Breast epithelium (tissue), 4 donors: ENCODE measurements around the gene MYO3B. TPM values are rescaled to one million over a fixed set of nuclear protein-coding genes. Genes with fewer than 3 reads are reported as not detected.

Source experiments
- DNase-seq, 2 donors: peaks; one replicate each; pipeline ENCODE4 v3.0.0-alpha.2; 2019; ENCODE audit warnings: low spot score in 2 of 2
- H3K27ac ChIP-seq, 2 donors: fragments of 200-600 bp; sonication (generic) in 1 of 2; one replicate each; pipeline ENCODE4 v1.5.1; 2016 to 2019; ENCODE audit warnings: mild to moderate bottlenecking in 1 of 2
- H3K27me3 ChIP-seq, 2 donors: fragments of 200-600 bp; sonication (generic) in 1 of 2; one replicate each; pipeline versions ENCODE4 v1.5.1 to v1.6.0; 2017 to 2019; ENCODE audit warnings: control low read depth in 1 of 2, mild to moderate bottlenecking in 1 of 2
- H3K36me3 ChIP-seq: fragments of 200-600 bp; one replicate; pipeline ENCODE4 v1.5.1; 2019
- H3K4me1 ChIP-seq, 2 donors: fragments of 200-600 bp; sonication (generic); one replicate each; pipeline ENCODE4 v1.5.1; 2016 to 2019; ENCODE audit warnings: control low read depth in 1 of 2
- H3K4me3 ChIP-seq, 3 donors: fragments of 200-600 bp; sonication (generic); 1 replicate in 2 of 3; 2 replicates in 1 of 3; pipeline ENCODE4 v1.5.1; 2016 to 2019; ENCODE audit warnings: mild to moderate bottlenecking in 3 of 3, moderate library complexity in 2 of 3
- H3K9me3 ChIP-seq, 2 donors: fragments of 200-600 bp; sonication (generic) in 1 of 2; one replicate each; pipeline ENCODE4 v1.5.1; 2016 to 2019; ENCODE audit warnings: control low read depth in 1 of 2
- CTCF ChIP-seq, 3 donors: fragments of 450-650 bp; IDR thresholded peaks; one replicate each; pipeline ENCODE4 v1.5.1; 2016 to 2017; ENCODE audit warnings: antibody characterized with exemption in 3 of 3, mild to moderate bottlenecking in 3 of 3, moderate library complexity in 3 of 3
- POLR2A ChIP-seq: fragments of 450-650 bp; IDR thresholded peaks from one replicate; pipeline ENCODE4 v1.6.1; 2016; ENCODE audit warnings: antibody characterized with exemption, mild to moderate bottlenecking, moderate library complexity
- POLR2AphosphoS5 ChIP-seq, 3 donors: sonication (generic); formaldehyde crosslinking; IDR thresholded peaks; one replicate each; pipeline ENCODE4 v1.6.1; 2017; ENCODE audit warnings: antibody characterized with exemption in 3 of 3
- intact Hi-C: fragments of 100-400 bp; cut with DNase I; formaldehyde crosslinking; loops from one replicate; pipeline ENCODE4 v1.15.1; 2023; ENCODE audit warnings: low total_unique reads
- total RNA-seq, 3 donors: library from RNA; depleted of rRNA; stranded (reverse); fragments of >200 nt; gene quantifications; one replicate each; pipeline ENCODE4 v1.1.0, GENCODE V29; 2016

The MYO3B gene
- total RNA-seq, 3 donors from 2014 or later, result 0.15 to 0.98 (median 0.16) TPM

- intact Hi-C loops, result loop anchor here (5.0 kb wide), 1 partner anchor 381 kb away; no protein-coding TSS in a partner anchor
- H3K9me3 ChIP-seq, result no peaks in the 10 kb centered on the region
- no peak overlapping the region for H3K27ac ChIP-seq
- no peak overlapping the region for H3K4me3 ChIP-seq
- TF ChIP-seq CTCF (IDR thresholded peaks at IDR 0.05) (no peak), POLR2A (no peak), POLR2AphosphoS5 (IDR thresholded peaks at IDR 0.05) (no peak)
- DNase-seq, result no peak
- no peaks in the 10 kb centered on the region for H3K27me3 ChIP-seq
- H3K4me1 ChIP-seq, result no peaks in the 10 kb centered on the region
- no peaks in the 10 kb centered on the region for H3K36me3 ChIP-seq
Observed at GRCh38 chr2:170656669-170657068, 478.7 kb downstream of the MYO3B start.

- intact Hi-C loops, result no loop called here
- no peak overlapping the region for H3K27ac ChIP-seq
- H3K4me3 ChIP-seq, result no peak overlapping the region
- TF ChIP-seq POLR2A, result no peak
- no peak for TF ChIP-seq CTCF (IDR thresholded peaks at IDR 0.05)
- no peak for TF ChIP-seq POLR2AphosphoS5 (IDR thresholded peaks at IDR 0.05)
- H3K9me3 ChIP-seq, result no peaks in the 10 kb centered on the region
- no peaks in the 10 kb centered on the region for H3K4me1 ChIP-seq
- no peaks in the 10 kb centered on the region for H3K36me3 ChIP-seq
- no peak for DNase-seq
- no peaks in the 10 kb centered on the region for H3K27me3 ChIP-seq
Observed at GRCh38 chr2:170660409-170660808, 482.5 kb downstream of the MYO3B start.

GRCh38 chr2:170665743-170666142 lies 487.8 kb downstream of the MYO3B start:
- intact Hi-C loops, result no loop called here
- Histone ChIP-seq H3K9me3 (no peaks in the 10 kb centered on the region), H3K27me3 (no peaks in the 10 kb centered on the region), H3K4me1 (no peaks in the 10 kb centered on the region), H3K27ac (no peak overlapping the region), H3K36me3 (no peaks in the 10 kb centered on the region), H3K4me3 (no peak overlapping the region)
- no peak for DNase-seq
- no peak for TF ChIP-seq POLR2A
- TF ChIP-seq POLR2AphosphoS5 (IDR thresholded peaks at IDR 0.05), result no peak
- TF ChIP-seq CTCF (IDR thresholded peaks at IDR 0.05), result no peak

GRCh38 chr2:170669909-170670308 lies 492.0 kb downstream of the MYO3B start:
- Histone ChIP-seq H3K27me3 (no peaks in the 10 kb centered on the region), H3K36me3 (no peaks in the 10 kb centered on the region), H3K27ac (no peak overlapping the region), H3K9me3 (no peaks in the 10 kb centered on the region), H3K4me1 (no peaks in the 10 kb centered on the region), H3K4me3 (no peak overlapping the region)
- no peak for TF ChIP-seq CTCF (IDR thresholded peaks at IDR 0.05)
- no peak for DNase-seq
- intact Hi-C loops, result no loop called here

GRCh38 chr2:170670651-170671050 lies 492.7 kb downstream of the MYO3B start:
- H3K9me3 ChIP-seq, result no peaks in the 10 kb centered on the region
- no peaks in the 10 kb centered on the region for H3K36me3 ChIP-seq
- intact Hi-C loops, result no loop called here
- no peak for DNase-seq
- no peak overlapping the region for H3K4me3 ChIP-seq
- H3K27ac ChIP-seq, result no peak overlapping the region
- no peak for TF ChIP-seq POLR2AphosphoS5 (IDR thresholded peaks at IDR 0.05)
- TF ChIP-seq POLR2A, result no peak
- no peak for TF ChIP-seq CTCF (IDR thresholded peaks at IDR 0.05)
- no peaks in the 10 kb centered on the region for H3K4me1 ChIP-seq
- no peaks in the 10 kb centered on the region for H3K27me3 ChIP-seq
